DOHH2 (cell line): ENCODE results near the gene ZMYND8.
A peak's percentile ranks its signal among the peaks of the same experiment; 100 is the strongest.

ENCODE experiments used
- H3F3A ChIP-seq: fragments of 200-600 bp; sonication (generic), shearing (Covaris generic); 2 replicates; pipeline ENCODE4 v1.6.0; 2016; ENCODE audit warnings: antibody characterized with exemption, mild to moderate bottlenecking; ENCODE audit not compliant: control insufficient read depth, insufficient read depth
- H3K27ac ChIP-seq: fragments of 200-600 bp; sonication (generic); 2 replicates; pipeline ENCODE4 v1.5.1; 2014; ENCODE audit warnings: low read depth, mild to moderate bottlenecking, low read length, moderate library complexity
- H3K27me3 ChIP-seq: fragments of 200-600 bp; sonication (generic); 2 replicates; pipeline ENCODE4 v1.6.1; 2014; ENCODE audit warnings: mild to moderate bottlenecking, low read length, mixed read lengths; ENCODE audit not compliant: control insufficient read depth
- H3K36me3 ChIP-seq: fragments of 200-600 bp; sonication (generic); 2 replicates; pipeline ENCODE4 v1.6.1; 2014; ENCODE audit warnings: mild to moderate bottlenecking, low read length, moderate library complexity, mixed read lengths; ENCODE audit not compliant: control insufficient read depth
- H3K4me1 ChIP-seq: fragments of 200-600 bp; sonication (generic); 2 replicates; pipeline ENCODE4 v1.6.1; 2014; ENCODE audit warnings: mild to moderate bottlenecking, low read length, mixed read lengths; ENCODE audit not compliant: control insufficient read depth
- H3K4me2 ChIP-seq: fragments of 200-600 bp; sonication (generic); 2 replicates; pipeline ENCODE4 v1.6.0; 2014; ENCODE audit warnings: mild to moderate bottlenecking, low read length, moderate library complexity
- H3K4me3 ChIP-seq: fragments of 200-600 bp; sonication (generic); 2 replicates; pipeline ENCODE4 v1.5.1; 2014; ENCODE audit warnings: mild to moderate bottlenecking, low read length, mixed read lengths
- H3K79me2 ChIP-seq: fragments of 200-600 bp; sonication (generic); 2 replicates; pipeline ENCODE4 v1.6.1; 2014; ENCODE audit warnings: mild to moderate bottlenecking, low read length, mixed read lengths; ENCODE audit not compliant: control insufficient read depth
- H3K9me2 ChIP-seq: fragments of 200-600 bp; sonication (generic); replicated peaks from 2 replicates; pipeline ENCODE4 v1.6.1; 2014; ENCODE audit warnings: mild to moderate bottlenecking, low read length, mixed read lengths; ENCODE audit not compliant: control insufficient read depth
- H3K9me3 ChIP-seq: fragments of 200-600 bp; sonication (generic); 2 replicates; pipeline ENCODE4 v1.6.1; 2014; ENCODE audit warnings: antibody characterized with exemption, low read length, mixed read lengths; ENCODE audit not compliant: control insufficient read depth, insufficient read depth
- H4K20me1 ChIP-seq: fragments of 200-600 bp; sonication (generic); 2 replicates; pipeline ENCODE4 v1.6.0; 2014; ENCODE audit warnings: low read depth, mild to moderate bottlenecking, antibody characterized with exemption, low read length, moderate library complexity; ENCODE audit not compliant: control insufficient read depth, insufficient read depth
- CTCF ChIP-seq: fragments of 200-600 bp; sonication (generic); IDR thresholded peaks from one replicate; pipeline ENCODE4 v1.5.1; 2014; ENCODE audit warnings: antibody characterized with exemption, mild to moderate bottlenecking, low read depth, low read length; ENCODE audit not compliant: poor library complexity, severe bottlenecking
- EZH2phosphoT487 ChIP-seq: fragments of 200-600 bp; sonication (generic); IDR thresholded peaks from 2 replicates; pipeline ENCODE4 v1.6.1; 2017; ENCODE audit warnings: borderline replicate concordance, mild to moderate bottlenecking, antibody characterized with exemption, low read length, moderate library complexity, mixed read lengths

Gene ZMYND8

GRCh38 chr20:47258745-47259695 lies 97.5 kb downstream of the ZMYND8 start:
- TF ChIP-seq CTCF, result no peak
- no peak for TF ChIP-seq EZH2phosphoT487
- peaks cover 19% of the 10 kb centered on the region for H3F3A ChIP-seq
- no peak overlapping the region for H3K4me3 ChIP-seq
- no peaks in the 10 kb centered on the region for H3K9me3 ChIP-seq
- no peaks in the 10 kb centered on the region for H3K9me2 ChIP-seq
- peaks cover 70% of the 10 kb centered on the region for H3K79me2 ChIP-seq
- no peak overlapping the region for H3K4me2 ChIP-seq
- H3K36me3 ChIP-seq, result peaks cover 78% of the 10 kb centered on the region
- H4K20me1 ChIP-seq, result no peaks in the 10 kb centered on the region
- H3K27me3 ChIP-seq, result no peaks in the 10 kb centered on the region
- H3K27ac ChIP-seq, result peak overlapping the region; percentile 10; the same call in 1 of the 2 replicates
- H3K4me1 ChIP-seq, result peaks cover 57% of the 10 kb centered on the region

- H3K27ac ChIP-seq, result no peak overlapping the region
- no peaks in the 10 kb centered on the region for H3K27me3 ChIP-seq
- no peaks in the 10 kb centered on the region for H3K9me2 ChIP-seq
- peaks cover 57% of the 10 kb centered on the region for H3K4me1 ChIP-seq
- peaks cover 78% of the 10 kb centered on the region for H3K36me3 ChIP-seq
- H4K20me1 ChIP-seq, result no peaks in the 10 kb centered on the region
- peaks cover 7% of the 10 kb centered on the region for H3F3A ChIP-seq
- H3K4me3 ChIP-seq, result no peak overlapping the region
- TF ChIP-seq EZH2phosphoT487 (no peak), CTCF (no peak)
- no peaks in the 10 kb centered on the region for H3K9me3 ChIP-seq
- no peak overlapping the region for H3K4me2 ChIP-seq
- H3K79me2 ChIP-seq, result peaks cover 65% of the 10 kb centered on the region
These were observed 98.7 kb downstream of the ZMYND8 start for GRCh38 chr20:47257771-47258170.

- H3K4me1 ChIP-seq, result peaks cover 57% of the 10 kb centered on the region
- peaks cover 65% of the 10 kb centered on the region for H3K79me2 ChIP-seq
- no peaks in the 10 kb centered on the region for H3K9me3 ChIP-seq
- H3F3A ChIP-seq, result peaks cover 4% of the 10 kb centered on the region
- H4K20me1 ChIP-seq, result no peaks in the 10 kb centered on the region
- no peaks in the 10 kb centered on the region for H3K27me3 ChIP-seq
- no peak overlapping the region for H3K4me3 ChIP-seq
- H3K4me2 ChIP-seq, result no peak overlapping the region
- no peaks in the 10 kb centered on the region for H3K9me2 ChIP-seq
- peaks cover 80% of the 10 kb centered on the region for H3K36me3 ChIP-seq
- no peak overlapping the region for H3K27ac ChIP-seq
- TF ChIP-seq EZH2phosphoT487, result no peak
- no peak for TF ChIP-seq CTCF
These were observed 99.2 kb downstream of the ZMYND8 start for GRCh38 chr20:47257256-47257655.
